Uterus (tissue), 4 donors: ENCODE data around the gene TTC34. TPM values are rescaled to one million over a fixed set of nuclear protein-coding genes. Genes with fewer than 3 reads are reported as not detected.

Experiments
- DNase-seq, 2 donors: peaks; one replicate each; pipeline ENCODE4 v3.0.0-alpha.2; 2019 to 2020
- H3K27ac ChIP-seq, 2 donors: fragments of 200-600 bp; sonication (generic); 1 replicate in 1 of 2; 2 replicates in 1 of 2; pipeline ENCODE4 v1.5.1; 2016 to 2018
- H3K27me3 ChIP-seq, 2 donors: fragments of 200-600 bp; sonication (generic); one replicate each; pipeline ENCODE4 v1.5.1; 2018 to 2019; ENCODE audit warnings: control low read depth in 1 of 2
- H3K36me3 ChIP-seq, 2 donors: fragments of 200-600 bp; sonication (generic); one replicate each; pipeline ENCODE4 v1.5.1; 2019; ENCODE audit warnings: control low read depth in 1 of 2
- H3K4me1 ChIP-seq, 2 donors: fragments of 200-600 bp; sonication (generic); one replicate each; pipeline ENCODE4 v1.5.1; 2018 to 2019; ENCODE audit warnings: control low read depth in 1 of 2
- H3K4me3 ChIP-seq, 2 donors: fragments of 200-600 bp; sonication (generic); 1 replicate in 1 of 2; 2 replicates in 1 of 2; pipeline ENCODE4 v1.5.1; 2018 to 2019; ENCODE audit warnings: mild to moderate bottlenecking in 1 of 2
- H3K9me3 ChIP-seq, 2 donors: fragments of 200-600 bp; sonication (generic); one replicate each; pipeline ENCODE4 v1.5.1; 2019; ENCODE audit warnings: control low read depth in 1 of 2
- POLR2A ChIP-seq, 2 donors: fragments of 450-650 bp; IDR thresholded peaks; one replicate each; pipeline ENCODE4 v1.6.1; 2016; ENCODE audit warnings: antibody characterized with exemption in 2 of 2, mild to moderate bottlenecking in 1 of 2, moderate library complexity in 1 of 2
- intact Hi-C: fragments of 100-400 bp; cut with DNase I; formaldehyde crosslinking; loops from one replicate; pipeline ENCODE4 v1.15.1; 2023; ENCODE audit warnings: low total_unique reads
- total RNA-seq, 4 donors: library from RNA; depleted of rRNA in 3 of 4; stranded (reverse); fragments of >200 nt in 3 of 4; gene quantifications; one replicate each; pipeline versions ENCODE4 v1.1.0 to v1.2.4, GENCODE V29; 2014 to 2023
- TF ChIP-seq, protein P1 (sequence below), 4 experiments: fragments of 200-600 bp in 2 of 4; fragments of 450-650 bp in 2 of 4; sonication (generic) in 2 of 4; IDR thresholded peaks; one replicate each; pipeline ENCODE4 v1.5.1; 2016 to 2019; ENCODE audit warnings: antibody characterized with exemption in 4 of 4, mild to moderate bottlenecking in 2 of 4, moderate library complexity in 1 of 4
- donor health status: DM: yes; HTN: yes; CAD: no.

The TTC34 gene
- total RNA-seq, 4 donors from 2014 or later = 0.29 to 2.9 (median 0.43) TPM

DNA sequence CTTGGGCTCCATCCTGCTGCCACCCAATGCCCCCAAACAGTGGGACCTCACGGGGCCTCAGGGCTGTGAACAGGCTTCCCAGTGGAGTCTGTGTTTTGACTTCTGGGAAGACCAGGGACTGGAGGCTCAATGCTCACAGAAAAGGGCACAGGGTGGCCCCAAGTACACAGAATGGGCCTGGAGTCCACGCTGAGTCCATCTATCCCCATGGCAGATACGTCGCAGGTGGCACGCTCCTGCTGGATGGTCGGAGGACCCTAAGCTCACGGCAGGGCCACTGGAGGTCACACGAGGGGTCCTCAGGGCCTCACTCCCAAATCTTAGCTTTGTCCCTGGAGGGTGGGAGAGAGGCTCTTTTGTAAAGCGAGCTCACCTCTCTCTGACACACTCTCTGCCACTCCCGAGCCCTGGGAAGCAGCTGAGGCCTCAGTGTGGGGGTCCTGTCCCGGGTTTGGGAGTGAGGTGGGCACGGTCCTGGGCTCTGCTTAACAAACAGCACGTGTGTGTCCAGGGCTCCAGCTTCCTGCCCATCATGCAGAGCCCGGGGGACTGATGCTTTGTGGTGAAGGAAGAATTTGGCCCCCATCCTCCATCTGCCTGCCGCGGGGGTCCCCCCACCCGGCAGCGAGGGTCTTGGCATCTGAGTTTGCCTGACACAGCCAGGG is 27.2 kb upstream of the TTC34 start:
- Histone ChIP-seq H3K9me3 (peaks cover 0 to 5% of the 10 kb centered on the region in 2 donors), H3K27me3 (no peaks in the 10 kb centered on the region), H3K4me3 (no peak overlapping the region), H3K27ac (no peak overlapping the region), H3K4me1 (no peaks in the 10 kb centered on the region), H3K36me3 (no peaks in the 10 kb centered on the region)
- DNase-seq = no peak
- intact Hi-C loops = no loop called here
- TF ChIP-seq, protein P1, sequence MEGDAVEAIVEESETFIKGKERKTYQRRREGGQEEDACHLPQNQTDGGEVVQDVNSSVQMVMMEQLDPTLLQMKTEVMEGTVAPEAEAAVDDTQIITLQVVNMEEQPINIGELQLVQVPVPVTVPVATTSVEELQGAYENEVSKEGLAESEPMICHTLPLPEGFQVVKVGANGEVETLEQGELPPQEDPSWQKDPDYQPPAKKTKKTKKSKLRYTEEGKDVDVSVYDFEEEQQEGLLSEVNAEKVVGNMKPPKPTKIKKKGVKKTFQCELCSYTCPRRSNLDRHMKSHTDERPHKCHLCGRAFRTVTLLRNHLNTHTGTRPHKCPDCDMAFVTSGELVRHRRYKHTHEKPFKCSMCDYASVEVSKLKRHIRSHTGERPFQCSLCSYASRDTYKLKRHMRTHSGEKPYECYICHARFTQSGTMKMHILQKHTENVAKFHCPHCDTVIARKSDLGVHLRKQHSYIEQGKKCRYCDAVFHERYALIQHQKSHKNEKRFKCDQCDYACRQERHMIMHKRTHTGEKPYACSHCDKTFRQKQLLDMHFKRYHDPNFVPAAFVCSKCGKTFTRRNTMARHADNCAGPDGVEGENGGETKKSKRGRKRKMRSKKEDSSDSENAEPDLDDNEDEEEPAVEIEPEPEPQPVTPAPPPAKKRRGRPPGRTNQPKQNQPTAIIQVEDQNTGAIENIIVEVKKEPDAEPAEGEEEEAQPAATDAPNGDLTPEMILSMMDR (IDR thresholded peaks at IDR 0.05) = no peak
- TF ChIP-seq POLR2A (IDR thresholded peaks at IDR 0.05) = no peak

DNA sequence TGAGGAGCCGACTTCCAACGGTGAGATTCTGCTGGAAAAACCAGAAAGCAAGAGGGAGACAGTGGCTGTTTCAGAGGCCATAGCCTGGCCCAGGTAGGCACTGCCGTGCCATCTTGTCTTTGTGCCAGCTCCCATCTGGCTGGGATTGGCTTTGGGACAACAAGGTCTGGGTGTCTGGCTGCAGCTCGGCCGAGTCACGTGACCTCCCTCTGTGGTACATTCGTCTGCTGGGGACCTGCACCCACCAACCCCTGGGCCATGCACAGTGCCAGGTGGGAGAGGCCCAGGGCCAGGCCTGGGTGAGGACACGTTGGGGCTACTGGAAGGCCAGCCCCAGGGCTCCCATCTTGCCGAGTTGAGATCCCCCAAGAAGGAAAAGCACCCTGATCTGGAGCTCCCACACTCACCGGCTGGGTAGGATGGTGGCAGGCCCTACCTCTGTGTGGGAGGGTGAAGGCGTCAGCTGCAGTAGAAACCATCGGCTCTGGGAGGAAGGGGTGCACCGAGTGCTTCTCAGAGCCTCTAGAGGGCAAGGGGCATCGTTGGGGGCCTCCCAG is 25.3 kb upstream of the TTC34 start:
- TF ChIP-seq, protein P1 (IDR thresholded peaks at IDR 0.05) = no peak
- TF ChIP-seq POLR2A (IDR thresholded peaks at IDR 0.05) = no peak
- intact Hi-C loops = no loop called here
- Histone ChIP-seq H3K27me3 (peaks cover 0 to 6% of the 10 kb centered on the region in 2 donors), H3K9me3 (peaks cover 0 to 5% of the 10 kb centered on the region in 2 donors), H3K4me1 (no peaks in the 10 kb centered on the region), H3K27ac (no peak overlapping the region), H3K4me3 (no peak overlapping the region), H3K36me3 (no peaks in the 10 kb centered on the region)
- DNase-seq = no peak

DNA sequence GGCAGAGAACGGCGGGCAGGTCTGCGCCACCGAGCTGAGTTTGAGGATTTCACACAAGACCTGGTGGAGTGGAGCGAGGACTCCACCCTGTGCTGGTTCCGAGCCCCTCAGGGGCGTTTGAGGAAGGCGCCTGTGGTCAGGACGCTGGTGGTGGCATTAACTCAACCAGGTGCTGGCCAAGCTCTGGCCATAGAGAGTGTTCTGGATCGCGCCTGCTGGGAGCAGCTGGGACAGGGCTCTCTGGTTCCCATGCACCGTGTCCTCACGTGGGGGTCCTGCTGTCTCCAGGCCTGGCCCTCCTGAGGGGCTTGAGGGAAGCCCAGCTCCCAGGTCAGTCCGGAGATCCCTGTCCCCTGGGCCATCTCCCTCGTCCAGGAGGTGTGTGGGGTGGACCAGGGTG is 24.8 kb upstream of the TTC34 start:
- H3K9me3 ChIP-seq = peaks cover 0 to 5% of the 10 kb centered on the region in 2 donors
- no peak overlapping the region for H3K27ac ChIP-seq
- no peaks in the 10 kb centered on the region for H3K4me1 ChIP-seq
- TF ChIP-seq, protein P1 (IDR thresholded peaks at IDR 0.05) = no peak
- TF ChIP-seq POLR2A (IDR thresholded peaks at IDR 0.05) = no peak
- DNase-seq = no peak
- H3K4me3 ChIP-seq = no peak overlapping the region
- no peaks in the 10 kb centered on the region for H3K36me3 ChIP-seq
- peaks cover 0 to 10% of the 10 kb centered on the region in 2 donors for H3K27me3 ChIP-seq
- intact Hi-C loops = no loop called here

DNA sequence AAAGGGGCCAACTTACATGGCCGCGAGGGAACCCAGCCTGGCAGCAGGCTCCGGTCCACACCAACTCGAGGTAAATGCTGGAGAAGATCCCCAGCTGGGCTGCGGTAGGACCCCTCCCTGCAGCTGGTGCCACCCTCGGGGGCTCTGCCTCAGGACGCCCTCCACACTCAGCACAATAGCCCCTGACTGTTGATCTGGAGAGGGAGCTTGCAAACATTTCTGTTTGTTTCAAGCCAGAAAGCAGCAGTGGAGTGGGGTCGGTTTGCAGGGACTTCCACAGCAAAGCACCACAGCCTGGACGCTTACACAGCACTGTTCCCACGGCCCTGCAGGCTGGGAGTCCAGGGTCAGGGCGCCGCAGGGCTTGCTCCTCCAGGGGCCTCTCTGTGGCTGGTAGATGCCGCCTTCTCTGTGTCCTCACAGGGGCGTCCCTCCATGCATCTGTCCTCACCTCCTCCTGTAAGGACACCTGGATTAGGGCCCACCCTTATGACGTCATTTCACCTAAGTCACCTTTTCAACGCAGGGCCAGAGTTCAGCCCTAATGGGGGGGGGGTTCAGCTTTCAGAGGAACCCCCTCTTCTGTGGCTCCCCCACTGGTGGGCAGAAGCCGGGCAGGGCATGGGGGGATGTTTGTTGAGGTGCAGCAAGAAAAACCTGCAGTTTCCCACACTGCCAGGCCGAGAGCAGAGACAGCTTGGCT is 24.1 kb upstream of the TTC34 start:
- peaks cover 0 to 5% of the 10 kb centered on the region in 2 donors for H3K9me3 ChIP-seq
- H3K4me3 ChIP-seq = no peak overlapping the region
- H3K36me3 ChIP-seq = no peaks in the 10 kb centered on the region

More for the DNA sequence above, 24.1 kb upstream of the TTC34 start:
- no peaks in the 10 kb centered on the region for H3K4me1 ChIP-seq
- DNase-seq = no peak
- H3K27me3 ChIP-seq = peaks cover 0 to 10% of the 10 kb centered on the region in 2 donors
- no peak overlapping the region for H3K27ac ChIP-seq
- intact Hi-C loops = no loop called here
- TF ChIP-seq, protein P1 (IDR thresholded peaks at IDR 0.05) = no peak
- no peak for TF ChIP-seq POLR2A (IDR thresholded peaks at IDR 0.05)
